KOPT-K1 (cell line): Measurements from ENCODE around the gene DOP1B.
"Not testable (repeated sequence)": the region's sequence is repeated elsewhere in the genome, so short reads cannot be mapped to it uniquely, and the experiment has no call there.

Source experiments
- H3K27ac ChIP-seq: fragments of 200-600 bp; sonication (generic); 2 replicates; pipeline ENCODE4 v1.5.1; 2016; ENCODE audit warnings: antibody characterized with exemption, mild to moderate bottlenecking, low read depth, low read length; ENCODE audit not compliant: poor library complexity, severe bottlenecking
- H3K36me3 ChIP-seq: fragments of 200-600 bp; sonication (generic); 2 replicates; pipeline ENCODE4 v1.5.1; 2017; ENCODE audit warnings: antibody characterized with exemption, mild to moderate bottlenecking, low read length, moderate library complexity; ENCODE audit not compliant: insufficient read depth
- H3K9me3 ChIP-seq: fragments of 200-600 bp; sonication (generic); 2 replicates; pipeline ENCODE4 v1.5.1; 2017; ENCODE audit warnings: antibody characterized with exemption, low read length, mild to moderate bottlenecking; ENCODE audit not compliant: insufficient read depth, poor library complexity, severe bottlenecking

The DOP1B gene

DNA sequence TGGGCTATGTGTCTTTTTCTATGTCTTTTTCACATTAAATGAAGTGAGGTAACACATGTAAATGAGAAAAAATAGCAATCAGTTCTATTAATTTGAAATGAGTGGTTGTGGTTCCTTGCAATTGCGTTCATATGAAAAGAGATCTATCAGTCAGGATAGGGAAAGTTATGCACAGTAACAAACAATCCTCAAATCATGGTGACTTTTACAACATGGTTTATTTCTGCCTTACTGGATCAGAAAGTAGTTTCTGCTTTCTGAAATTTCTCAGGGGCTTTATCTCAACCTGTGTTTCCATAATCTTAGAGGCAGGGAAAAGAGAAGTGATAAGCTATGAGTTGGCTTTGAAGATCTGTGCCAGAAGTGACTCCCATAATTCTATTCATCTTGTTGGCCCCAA is 39.0 kb downstream of the DOP1B start:
- Histone ChIP-seq H3K27ac (no peak overlapping the region), H3K36me3 (no peaks in the 10 kb centered on the region), H3K9me3 (no peaks in the 10 kb centered on the region)

DNA sequence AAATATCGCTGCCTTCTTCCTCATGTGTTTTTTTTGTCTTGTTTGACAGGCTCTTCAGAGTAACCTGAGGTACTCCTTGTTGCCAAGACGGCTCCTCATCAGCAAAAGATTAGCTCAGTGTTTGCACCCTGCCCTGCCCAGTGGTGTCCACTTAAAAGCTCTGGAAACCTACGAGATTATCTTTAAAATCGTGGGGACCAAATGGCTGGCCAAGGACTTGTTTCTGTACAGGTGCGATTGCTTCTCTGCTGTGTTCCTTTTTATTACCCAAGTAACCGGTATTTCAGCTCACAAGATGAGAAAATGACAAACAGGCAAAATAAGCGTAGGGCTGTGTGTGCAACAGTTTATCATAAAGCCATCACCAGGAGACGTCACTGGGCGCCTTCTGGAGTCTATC is 42.4 kb downstream of the DOP1B start:
- H3K36me3 ChIP-seq, result peaks cover 18% of the 10 kb centered on the region; the same call in 1 of the 2 replicates
- H3K9me3 ChIP-seq, result no peaks in the 10 kb centered on the region
- no peak overlapping the region for H3K27ac ChIP-seq

DNA sequence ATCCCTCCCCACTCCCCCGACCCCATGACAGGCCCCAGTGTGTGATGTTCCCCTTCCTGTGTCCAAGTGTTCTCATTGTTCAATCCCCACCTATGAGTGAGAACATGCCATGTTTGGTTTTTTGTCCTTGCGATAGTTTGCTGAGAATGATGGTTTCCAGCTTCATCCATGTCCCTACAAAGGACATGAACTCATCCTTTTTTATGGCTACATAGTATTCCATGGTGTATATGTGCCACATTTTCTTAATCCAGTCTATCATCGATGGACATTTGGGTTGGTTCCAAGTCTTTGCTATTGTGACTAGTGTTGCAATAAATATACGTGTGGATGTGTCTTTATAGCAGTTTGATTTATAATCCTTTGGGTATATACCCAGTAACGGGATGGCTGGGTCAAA is 43.0 kb downstream of the DOP1B start:
- H3K9me3 ChIP-seq, H3K27ac ChIP-seq: not testable (repeated sequence)

DNA sequence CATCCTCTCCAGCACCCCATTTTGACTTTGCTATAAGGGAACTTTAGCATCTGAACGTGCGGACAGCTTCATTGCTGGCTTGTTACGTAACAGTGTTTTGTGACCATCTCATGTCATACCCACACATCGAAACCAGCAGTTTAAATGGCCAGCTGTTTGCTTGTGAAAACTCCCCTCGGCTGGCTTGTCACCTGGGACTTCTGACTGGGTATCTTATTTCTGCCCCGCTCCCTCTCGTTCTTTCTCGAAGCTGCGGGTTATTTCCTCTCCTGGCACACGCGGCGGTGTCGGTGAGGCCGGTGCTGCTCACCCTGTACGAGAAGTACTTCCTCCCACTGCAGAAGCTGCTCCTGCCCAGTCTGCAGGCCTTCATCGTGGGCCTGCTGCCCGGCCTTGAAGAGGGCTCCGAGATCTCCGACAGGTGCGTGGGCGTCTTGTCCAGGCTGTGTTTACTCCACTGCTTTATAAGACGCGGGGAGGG is 43.5 kb downstream of the DOP1B start:
- no peaks in the 10 kb centered on the region for H3K9me3 ChIP-seq
- no peak overlapping the region for H3K27ac ChIP-seq

More for the DNA sequence above, 43.0 kb downstream of the DOP1B start:
- peaks cover 18% of the 10 kb centered on the region; the same call in 1 of the 2 replicates for H3K36me3 ChIP-seq

DNA sequence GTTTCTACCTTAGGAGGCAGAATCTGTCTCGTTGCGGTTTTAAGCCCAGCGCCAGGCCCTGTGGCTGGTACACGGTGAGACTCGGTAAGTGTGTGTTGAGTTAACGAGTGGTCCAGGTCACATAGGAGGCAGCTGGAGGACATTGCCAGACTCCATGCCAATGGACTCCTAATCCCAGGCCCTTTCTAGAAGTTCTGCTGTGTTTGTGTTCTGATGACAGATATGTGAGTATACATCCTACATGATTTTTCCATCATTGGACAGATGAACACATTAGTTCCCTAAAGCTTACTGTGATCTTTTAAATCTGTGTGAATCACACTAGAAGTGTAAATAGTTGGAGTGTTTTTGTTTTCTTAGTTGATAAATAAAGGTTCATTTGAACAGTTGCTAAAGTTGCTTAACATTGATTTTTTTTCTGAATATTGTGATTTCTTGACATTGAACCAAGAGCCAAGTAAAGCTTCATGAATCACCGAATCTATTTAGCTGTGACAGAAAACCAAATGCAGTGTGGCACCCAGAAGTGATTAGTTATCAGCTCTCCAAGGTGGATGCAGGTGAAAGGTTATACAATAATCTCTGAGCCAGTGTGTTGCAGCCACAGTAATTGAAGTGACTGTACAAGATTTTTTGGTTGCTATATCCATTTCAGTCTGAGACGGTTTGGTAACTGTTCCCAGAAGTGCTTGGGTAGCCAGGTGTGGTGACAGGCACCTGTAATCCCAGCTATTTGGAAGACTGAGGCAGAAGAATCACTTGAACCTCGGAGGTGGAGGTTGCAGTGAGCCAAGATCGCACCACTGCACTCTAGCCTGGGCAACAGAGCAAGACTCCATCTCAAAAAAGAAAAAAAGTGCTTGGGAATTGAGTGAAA is 46.3 kb downstream of the DOP1B start:
- Histone ChIP-seq H3K9me3 (no peaks in the 10 kb centered on the region), H3K36me3 (peaks cover 18% of the 10 kb centered on the region; the same call in 1 of the 2 replicates), H3K27ac (no peak overlapping the region)

More for the DNA sequence above, 43.5 kb downstream of the DOP1B start:
- H3K36me3 ChIP-seq, result peaks cover 18% of the 10 kb centered on the region; the same call in 1 of the 2 replicates

DNA sequence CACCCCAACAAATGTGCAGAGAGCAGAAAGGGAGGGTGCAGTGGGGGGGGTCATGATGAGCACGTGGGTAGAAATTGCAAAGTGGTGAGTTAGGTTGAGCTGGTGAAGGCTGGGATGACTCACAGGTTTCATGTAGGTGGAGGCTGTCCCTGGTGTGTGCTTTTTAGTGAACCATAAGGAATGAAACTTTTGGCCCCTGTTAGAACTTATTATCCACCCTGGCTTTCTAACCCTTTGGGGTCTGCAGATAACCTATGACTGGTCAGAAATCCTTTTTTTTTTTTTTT is 46.9 kb downstream of the DOP1B start:
- no peaks in the 10 kb centered on the region for H3K9me3 ChIP-seq
- H3K27ac ChIP-seq, result no peak overlapping the region
- peaks cover 18% of the 10 kb centered on the region; the same call in 1 of the 2 replicates for H3K36me3 ChIP-seq

DNA sequence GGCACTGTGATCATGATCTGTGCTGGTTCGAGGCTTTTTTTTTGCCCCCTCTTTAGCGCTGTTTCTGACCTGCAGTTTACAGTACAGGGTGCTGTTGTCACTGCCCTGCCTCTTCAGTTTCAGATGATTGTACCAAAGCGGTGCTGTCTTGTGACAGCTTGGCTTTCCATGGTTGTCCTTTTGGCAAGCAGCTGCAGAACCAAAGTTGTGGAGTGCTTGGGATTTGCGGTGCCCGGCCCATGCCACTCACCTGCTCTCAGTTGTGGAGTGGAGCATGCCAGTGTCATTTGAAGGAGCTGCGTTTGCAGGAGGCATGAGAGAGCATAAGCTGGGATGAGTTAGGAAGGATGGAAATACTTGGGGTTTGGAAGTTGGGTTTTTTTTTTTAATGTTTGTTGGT is 48.4 kb downstream of the DOP1B start:
- no peaks in the 10 kb centered on the region for H3K9me3 ChIP-seq
- peaks cover 21% of the 10 kb centered on the region; the same call in 1 of the 2 replicates for H3K36me3 ChIP-seq
- no peak overlapping the region for H3K27ac ChIP-seq

DNA sequence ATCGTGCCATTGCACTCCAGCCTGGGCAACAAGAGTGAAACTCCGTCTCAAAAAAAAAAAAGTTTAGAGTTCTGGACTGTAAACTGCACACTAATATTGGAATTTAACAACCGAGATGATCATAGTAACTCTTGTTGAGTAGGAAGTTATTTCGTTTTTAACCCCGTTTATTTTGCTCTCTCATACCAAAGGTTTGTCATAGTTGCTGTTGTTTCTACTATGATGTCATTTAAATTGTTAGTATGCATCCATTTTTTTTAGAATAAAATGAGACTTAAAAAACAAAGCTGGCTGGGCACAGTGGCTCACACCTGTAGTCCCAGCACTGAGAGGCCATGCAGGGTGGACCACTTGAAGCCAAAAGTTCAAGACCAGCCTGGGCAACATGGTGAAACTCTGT is 49.3 kb downstream of the DOP1B start:
- H3K27ac ChIP-seq, result no peak overlapping the region
- H3K9me3 ChIP-seq, result no peaks in the 10 kb centered on the region
- peaks cover 23% of the 10 kb centered on the region; the same call in 1 of the 2 replicates for H3K36me3 ChIP-seq
